GM19372 (cell line): ENCODE measurements around the gene UBR4.
"Not testable (repeated sequence)": the region's sequence is repeated elsewhere in the genome, so short reads cannot be mapped to it uniquely, and the experiment has no call there.

Experiments
- ATAC-seq: cut with Tn5 transposase; IDR thresholded peaks from one replicate; pipeline ENCODE4 v1.9.1; 2021; ENCODE audit warnings: mild to moderate bottlenecking, low read depth, moderate library complexity; ENCODE audit not compliant: unreplicated experiment

UBR4 gene

DNA sequence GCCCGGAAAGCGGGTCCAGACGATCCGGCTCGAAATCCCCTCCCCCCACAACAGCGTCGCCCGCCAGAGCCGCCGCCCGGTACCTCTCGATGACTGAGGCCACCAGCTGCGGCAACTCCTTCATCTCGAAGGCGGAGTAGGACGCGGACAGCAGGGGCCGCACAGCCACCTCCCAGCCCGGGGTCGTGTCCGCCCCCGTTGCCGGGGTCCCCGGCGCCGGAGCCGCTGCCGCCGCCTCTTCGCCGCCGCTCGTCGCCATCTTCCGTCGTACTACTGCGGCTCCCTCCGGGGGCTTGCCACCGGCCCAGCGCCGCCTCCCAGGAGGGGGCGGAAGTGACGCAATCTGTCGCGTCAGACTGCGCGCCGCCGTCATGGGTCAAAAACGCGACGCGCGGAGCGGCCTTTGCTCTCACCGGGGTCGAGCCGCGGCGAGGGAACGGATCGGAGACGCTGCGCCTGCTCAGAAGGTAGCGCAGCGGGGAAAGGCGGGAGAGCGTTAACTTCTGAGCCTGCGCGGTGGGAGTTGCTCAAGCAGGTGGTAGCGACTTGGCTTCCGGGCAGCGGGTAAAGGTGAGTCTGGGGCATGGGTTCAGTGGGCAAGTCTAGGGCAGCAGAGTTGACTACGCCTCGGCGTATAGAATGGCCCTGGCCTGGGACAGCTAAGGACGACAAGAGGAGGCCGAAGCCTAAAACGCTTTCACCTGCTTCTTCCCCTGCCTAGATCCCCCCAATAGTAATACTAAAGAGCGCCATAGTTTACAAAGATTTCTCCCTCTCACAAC lies at the start of gene UBR4:
Gene UBR4 (minus strand): TSS at position 277 of the 782 bp plus-strand sequence. CDS start 18 bp downstream, at position 259.
- peak; percentile 83 for ATAC-seq

DNA sequence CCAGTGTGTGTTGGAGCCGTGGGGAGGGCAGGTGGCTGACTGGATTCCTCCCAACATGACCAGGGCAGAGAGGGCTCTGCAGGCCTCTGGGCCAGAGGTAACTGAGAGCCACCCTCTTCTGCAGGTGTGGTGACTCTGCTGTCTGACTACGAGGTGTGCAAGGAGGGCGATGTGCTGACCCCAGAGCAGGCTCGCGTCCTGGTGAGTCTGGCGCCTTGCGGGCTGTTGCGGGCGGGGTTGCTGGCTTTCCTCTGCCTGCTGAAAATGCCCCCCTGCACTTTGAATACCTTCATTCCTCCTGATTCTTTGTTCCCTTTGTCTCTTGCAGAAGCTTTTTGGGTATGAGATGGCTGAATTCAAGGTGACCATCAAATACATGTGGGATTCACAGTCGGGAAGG lies 48.3 kb upstream of the UBR4 start:
- no peak for ATAC-seq

DNA sequence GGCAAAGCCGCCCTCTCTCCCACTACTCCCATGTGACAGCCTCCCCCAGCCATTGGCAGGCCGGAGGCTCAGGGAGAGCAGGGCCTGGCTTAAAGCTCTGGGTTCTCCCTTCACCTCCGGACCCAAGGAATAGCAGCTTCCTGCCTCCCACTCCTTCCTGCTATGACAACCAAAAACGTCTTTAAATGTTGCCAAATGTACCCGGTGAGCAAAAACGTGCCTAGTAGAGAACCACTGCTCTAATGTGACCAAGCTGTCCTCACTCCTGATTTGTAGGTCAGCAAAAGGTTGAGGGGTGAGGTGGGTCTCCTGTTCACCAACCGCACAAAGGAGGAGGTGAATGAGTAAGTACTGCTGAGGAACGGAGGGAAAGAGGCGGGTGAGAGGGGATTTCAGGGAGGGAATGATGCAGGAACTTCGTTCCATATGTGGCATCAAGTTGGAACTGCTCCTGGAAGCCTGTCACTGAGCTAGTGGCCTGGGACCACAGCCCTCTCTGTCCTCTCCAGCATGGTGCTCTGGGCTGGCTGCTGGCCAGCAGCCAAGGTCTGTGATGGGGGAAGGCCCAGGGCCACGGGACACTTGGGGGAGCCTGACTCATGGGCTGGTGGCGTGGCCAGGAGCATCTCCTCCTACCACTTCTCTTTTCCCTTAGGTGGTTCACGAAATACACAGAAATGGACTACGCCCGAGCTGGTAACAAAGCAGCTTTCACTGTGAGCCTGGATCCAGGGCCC lies 47.3 kb upstream of the UBR4 start:
- ATAC-seq: no peak

DNA sequence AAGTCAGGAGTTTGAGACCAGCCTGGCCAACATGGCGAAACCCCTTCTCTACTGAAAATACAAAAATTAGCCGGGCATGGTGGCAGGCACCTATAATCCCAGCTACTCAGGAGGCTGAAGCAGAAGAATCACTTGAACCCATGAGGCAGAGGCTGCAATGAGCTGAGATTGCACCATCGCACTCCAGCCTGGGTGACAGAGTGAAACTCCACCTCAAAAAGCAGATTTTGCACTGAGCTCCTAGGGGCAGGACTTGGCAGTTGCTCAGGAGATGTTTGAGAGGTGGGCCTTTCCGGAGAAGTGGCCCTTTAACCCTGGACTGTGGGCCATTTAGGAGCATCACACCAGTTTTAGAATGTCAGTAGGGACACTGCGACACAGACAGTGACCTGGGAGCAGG lies 46.2 kb upstream of the UBR4 start:
- ATAC-seq: not testable (repeated sequence)

DNA sequence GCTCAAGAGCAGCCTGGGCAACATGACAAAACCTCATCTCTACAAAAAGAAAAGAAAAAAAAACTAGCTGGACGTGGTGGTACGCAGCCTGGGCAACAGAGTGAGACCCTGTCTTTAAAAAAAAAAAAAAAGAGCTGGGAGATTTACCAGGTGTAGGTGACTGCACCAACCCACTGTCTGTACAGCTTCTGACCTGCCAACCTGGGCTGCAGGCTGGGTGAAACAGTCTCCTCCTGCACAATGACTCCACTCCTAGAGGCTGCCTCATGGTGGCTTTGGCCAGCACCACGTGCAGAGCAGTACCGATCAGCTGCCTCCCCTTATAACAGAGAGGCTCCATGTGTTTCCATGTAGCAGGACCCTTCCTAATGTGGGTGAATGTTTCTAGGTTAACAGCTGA lies 45.2 kb upstream of the UBR4 start:
- ATAC-seq: no peak

DNA sequence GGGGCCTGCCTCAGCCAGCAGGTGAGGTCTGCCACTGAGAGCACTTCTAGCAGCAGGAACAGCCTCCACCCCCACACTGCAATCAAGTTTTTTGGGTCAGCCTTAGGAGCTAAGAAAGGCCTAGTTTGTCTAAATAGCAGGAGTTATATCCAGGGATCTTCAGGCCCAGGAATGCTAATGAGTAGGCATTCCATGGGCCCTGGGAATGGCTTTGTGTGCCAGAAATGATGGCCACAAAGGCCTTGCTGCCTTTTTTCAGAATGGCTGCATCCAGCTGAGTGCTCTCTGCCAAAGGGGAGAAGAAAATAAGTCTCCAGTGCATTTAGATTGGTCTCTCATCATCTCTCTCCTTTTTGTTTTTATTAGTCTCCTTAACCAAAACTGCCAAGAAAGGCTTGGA lies 44.4 kb upstream of the UBR4 start:
- ATAC-seq: no peak

DNA sequence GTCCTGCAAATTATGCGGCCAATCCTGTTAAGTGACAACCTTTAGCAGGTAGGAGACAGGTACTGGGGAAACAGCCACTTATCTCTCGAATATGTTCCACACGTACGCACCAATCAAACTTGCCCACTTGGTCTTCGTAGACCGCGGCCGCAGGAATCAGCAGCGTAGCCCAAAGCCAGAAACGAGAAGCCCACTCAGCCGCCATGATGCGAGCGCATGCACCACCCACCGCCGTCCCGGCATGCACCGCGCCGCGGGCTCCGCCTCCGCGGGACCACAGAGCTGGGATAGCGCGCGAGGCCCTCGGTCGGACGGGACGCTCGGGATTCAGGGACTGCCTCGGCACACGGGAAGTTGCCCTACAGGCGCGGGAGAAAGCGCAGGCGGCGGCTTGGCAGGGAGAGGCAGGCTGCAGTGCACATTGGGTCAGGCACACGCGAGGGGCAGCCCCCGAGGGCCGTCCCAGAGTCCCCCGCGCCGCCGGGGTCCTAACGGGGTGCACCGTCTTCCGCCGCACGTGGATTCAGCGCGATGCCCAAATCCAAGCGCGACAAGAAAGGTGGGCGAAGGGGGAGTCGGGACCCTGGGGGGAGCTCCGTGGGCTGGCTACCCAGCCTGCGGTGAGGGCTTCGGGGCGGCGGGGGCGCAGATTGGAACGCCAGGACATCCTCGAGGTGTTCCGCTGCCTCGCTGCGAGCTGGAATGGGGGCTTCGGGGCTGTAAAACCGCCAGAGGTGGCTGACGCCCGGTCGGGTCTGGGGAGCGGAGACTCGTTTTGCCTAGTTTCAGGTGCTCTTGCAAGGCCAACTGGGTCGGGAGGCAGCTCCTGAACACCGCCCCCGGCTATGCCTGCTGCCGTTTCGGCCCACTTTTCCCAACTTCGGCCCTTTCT lies 41.5 kb upstream of the UBR4 start, which contains the start of the genes EMC1 and MRTO4:
Gene EMC1 (minus strand): TSS at position 220 of the 892 bp plus-strand sequence. CDS start 15 bp downstream, at position 205.
Gene MRTO4 (plus strand): TSS at position 501 of the 892 bp plus-strand sequence. CDS start 31 bp downstream, at position 532.
- peak; percentile 84 for ATAC-seq

DNA sequence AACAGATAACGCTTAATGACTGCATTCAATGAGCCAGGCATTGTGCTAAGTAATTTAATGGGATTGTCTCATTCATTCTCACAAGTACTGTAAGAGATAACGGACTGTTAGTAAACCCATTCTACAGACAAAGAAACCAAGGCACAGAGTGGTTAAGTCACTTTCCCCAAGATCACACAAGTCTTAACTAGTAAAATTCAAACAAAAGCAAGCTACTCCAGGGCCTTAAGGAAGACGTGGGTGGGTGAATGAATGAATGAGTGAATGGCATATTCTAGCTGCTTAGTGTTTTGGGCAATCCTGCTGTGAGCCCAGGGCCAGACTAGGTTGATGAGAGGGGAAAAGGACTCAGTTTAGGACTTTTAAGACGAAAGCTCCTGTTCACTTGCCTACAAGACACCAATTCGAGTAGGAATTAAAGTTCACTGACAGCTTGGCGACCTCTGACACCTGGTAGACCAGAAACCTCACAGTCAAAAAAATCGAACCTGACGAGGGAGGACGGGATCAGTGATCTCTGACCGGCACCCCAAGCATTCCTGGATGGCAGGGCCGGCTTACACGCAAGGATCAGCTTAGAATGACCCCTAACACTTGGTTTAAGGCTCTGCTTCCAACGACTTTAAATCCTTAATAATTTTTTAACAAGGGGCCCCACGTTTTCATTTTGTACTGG lies 40.7 kb upstream of the UBR4 start:
- no peak for ATAC-seq

DNA sequence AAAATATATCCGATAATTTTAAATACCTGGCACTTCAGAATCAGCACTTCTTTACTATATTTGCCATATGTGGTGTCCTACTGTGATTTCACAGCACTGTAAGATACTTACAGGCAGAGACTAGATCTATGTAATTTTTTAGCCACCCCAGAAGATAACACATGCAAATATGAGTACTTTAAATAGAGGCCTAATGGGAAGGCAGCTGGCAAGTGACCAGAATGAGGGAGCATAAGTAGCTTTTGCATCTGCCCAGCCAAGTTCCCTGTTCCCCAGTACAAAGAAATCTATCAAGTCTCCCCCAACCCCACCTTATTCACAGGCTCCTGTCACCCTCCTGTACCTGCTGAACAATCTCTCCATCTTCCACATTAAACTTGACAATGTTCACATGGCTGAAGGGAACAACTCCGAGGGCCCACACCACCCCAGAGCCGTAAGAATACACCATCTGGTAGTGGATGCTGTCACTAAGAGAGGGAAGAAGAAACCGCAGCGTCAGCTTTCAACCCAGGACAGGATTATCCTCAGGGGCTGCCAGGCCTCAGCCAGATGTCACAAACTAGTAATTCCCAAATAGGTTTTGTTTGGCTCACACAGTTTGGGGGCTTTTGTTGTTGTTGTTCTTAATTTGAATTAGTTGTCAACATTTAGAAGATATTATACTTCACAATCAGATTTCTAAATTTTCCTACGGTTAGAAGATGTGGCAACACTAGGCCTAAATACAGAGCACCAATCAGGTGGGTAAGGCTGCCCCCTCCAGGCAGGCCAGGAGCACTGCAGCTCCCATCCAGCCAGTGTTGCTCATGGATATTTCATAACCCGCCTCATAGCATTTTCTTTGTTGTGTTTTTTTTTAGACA lies 30.8 kb upstream of the UBR4 start:
- ATAC-seq: no peak

DNA sequence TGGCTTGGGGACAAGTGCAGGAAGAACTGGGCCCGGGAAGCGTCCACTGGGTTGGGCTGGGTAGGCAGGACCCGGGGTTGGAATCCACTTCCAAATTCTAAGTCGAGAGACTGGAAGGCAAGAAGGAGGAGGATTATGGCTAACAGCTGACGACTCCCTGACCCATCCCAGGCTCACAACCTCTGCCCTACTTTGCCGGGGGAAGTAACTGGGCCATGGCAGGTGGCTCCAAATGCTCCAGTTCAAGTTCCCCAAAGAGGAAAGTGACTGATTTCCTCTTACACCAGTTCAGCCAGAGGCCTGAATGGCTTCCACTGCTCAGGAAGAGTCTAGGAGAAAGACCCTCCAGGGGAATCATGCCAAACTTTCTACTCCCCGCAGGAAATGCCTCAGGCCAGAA lies 29.8 kb upstream of the UBR4 start:
- ATAC-seq: no peak

DNA sequence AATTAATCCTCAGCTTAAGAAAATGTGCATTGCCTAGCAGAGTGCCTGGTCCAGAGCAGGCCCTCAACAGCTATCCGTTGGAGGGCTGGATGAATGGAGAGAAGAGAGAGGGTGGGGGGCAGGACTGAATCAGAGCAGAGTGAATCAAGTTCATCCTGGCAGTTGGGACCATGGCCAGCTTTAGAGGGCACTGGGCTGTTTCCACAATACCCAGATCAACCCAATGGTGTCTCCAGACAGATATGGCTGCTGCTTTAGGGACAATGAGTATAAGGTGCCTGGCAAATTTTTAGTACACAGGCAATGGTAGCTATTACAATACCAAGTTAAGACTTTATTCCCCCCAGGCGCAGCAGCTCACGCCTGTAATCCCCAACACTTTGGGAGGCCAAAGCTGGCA lies 24.2 kb upstream of the UBR4 start:
- no peak for ATAC-seq

DNA sequence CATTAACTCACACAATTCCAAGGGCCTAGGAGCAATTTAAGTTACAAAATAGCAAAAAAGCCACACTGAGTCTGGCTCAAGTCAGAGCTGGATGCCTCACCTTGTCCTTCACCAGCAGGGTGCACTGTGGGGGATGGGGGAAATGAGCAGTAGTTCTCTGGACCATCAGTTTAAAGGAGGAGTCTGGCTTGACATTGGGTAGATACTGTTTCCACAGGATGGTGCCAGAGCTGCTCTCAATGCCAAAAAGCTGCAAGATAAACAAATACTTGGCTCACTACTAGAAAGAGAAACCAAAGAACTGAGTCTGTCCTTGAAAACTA lies 22.4 kb upstream of the UBR4 start:
- no peak for ATAC-seq

DNA sequence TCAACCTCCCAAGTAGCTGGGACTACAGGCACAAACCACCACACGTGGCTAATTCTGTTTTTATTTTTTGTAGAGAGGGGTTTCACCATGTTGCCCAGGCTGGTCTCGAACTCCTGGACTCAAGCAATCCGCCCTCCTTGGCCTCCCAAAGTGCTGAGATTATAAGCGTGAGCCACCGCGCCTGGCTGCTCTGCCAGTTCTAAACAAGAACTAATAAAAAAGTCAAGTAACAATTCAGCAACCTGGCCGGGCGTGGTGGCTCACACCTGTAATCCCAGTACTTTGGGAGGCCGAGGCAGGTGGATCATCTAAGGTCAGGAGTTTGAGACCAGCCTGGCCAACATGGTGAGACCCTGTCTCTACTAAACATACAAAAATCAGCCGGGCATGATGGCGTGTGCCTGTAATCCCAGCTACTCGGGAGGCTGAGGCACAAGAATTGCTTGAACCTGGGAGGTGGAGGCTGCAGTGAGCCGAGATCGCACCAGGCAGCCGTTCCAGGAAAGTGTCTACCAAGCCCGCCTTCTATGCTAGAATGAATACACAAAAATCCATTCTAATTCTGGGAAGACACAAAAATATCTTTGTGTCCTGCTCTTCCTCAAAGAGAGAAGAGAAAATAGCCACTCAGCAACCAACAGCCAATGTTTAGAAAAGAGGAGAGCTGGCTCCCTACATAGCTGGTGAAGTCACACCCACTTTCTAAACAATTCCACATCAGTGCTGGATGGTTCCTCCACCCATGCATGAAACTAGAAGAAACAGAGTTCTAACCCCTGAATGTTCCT lies 21.9 kb upstream of the UBR4 start:
- ATAC-seq: not testable (repeated sequence)

DNA sequence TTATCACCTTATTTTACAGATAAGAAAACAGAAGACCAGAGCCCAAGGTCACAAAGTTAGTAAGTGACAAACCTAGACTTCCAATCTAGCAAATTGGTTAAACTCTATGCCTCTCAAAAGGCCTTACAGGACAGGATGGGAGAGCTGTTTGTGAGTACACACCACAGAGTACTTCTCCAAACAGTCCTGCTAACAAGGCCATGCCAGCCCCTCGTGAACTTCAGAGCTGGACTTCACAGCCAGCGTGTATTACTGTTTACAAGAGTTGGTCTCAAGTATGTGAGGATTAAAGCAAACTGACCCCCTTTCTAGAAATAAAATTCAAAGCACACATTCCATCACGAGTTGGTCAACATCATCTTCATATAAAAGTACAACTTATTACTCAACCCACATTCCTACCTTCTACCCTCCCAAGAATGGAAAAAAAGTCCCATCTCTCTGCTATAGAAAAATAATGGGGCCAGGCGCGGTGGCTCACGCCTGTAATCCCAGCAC lies 19.8 kb upstream of the UBR4 start:
- ATAC-seq: no peak

DNA sequence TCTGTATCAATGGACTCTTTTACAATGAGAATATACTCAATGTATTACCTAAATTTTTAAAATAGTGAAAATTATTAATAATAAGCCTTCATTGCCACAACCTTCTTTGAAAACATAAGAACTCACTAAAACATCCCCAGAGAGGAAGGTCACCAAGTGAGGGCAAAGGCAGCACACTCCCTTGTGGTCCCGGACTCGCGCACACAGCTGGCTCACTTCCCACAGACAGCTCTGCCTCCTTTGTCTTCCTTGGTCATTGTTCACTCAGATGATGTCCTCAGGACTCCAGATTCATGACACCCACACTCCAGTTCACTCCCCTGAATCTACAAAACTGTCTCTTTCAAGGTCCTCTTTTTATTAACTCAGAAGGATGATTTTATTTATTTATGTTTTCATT lies 19.2 kb upstream of the UBR4 start:
- ATAC-seq: no peak

DNA sequence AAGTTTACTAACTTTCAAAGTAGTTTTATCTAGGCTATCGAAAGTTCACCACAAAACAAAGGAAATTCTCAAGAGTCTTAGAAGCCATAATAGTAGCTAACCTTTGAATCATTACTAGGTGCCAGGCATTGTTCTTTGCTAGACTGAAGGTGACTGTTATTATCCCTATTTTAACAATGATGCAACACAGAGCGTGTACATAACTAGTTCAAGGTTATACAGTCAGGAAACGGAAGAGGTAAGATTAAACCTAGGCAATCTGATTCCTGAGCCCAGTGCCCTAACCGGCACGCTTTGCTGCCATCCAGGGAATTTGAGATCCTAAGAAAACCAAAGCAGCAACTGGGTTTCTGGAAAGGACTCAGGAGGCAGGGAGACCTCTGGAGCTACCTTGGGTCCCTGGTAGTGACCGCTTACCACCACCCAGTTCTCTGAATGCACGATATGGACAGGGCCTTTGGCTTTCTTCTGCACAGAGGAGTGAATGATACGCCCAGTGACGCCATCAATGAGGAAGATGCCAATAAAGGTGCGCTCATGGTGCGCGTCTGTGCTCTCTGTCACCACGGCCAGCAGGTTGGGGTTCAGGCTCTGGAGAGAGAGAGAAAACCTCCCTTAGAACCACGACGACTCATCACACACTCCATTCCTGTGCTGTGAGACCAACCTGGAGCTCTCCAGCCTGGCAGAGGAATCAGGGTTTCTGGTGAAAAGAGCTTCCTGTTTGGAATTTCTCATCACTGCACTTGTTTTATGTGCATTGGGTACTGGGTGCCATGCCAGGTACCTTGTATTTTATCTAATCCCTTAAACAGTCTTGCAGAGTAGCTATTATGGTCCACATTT lies 13.1 kb upstream of the UBR4 start:
- ATAC-seq: no peak

DNA sequence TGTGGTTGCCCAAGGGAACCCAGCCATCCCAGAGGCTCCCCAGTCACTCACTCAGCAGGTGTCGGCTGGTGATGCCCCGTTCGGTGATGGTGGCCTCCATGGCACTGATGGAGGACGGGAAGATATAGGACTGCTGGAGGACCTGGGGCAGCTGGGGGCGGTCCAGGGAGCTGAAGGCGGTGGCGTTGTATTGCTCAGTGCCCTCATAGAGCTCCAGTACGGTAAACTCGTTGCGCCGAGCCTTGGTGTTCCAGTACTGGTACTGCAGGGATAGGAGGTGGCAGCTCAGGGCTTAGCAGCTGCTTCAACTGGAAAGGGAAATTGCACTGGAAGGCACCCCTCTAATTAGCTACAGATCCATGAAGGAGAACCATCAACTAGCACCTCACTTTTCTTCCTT lies 12.5 kb upstream of the UBR4 start:
- ATAC-seq: no peak

DNA sequence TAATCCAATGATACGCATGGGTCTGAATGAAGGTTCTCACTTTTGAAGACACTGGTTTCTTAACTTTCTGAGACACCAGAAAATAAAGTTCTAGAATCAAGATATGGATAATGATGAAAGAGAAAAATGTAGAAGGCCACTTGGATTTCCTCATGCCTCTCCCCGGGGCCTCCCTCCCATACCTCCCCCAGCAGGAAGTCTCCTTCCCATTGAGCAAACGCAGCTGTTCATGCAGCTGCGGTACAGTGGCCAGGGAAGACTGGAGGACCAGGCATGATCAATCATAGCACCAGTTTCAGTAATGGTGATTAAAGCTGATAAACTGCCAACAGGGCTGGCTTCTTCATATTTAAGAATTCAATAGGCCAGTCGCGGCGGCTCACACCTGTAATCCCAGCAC lies 10.9 kb upstream of the UBR4 start:
- no peak for ATAC-seq
